GM18526 (cell line): ENCODE data around the gene AMPD3.

Experiments used
- POLR2A ChIP-seq: IDR thresholded peaks from 3 replicates; pipeline ENCODE4 v1.6.1; 2011; ENCODE audit not compliant: insufficient read length; ENCODE audit errors: extremely low read depth

The AMPD3 gene

DNA sequence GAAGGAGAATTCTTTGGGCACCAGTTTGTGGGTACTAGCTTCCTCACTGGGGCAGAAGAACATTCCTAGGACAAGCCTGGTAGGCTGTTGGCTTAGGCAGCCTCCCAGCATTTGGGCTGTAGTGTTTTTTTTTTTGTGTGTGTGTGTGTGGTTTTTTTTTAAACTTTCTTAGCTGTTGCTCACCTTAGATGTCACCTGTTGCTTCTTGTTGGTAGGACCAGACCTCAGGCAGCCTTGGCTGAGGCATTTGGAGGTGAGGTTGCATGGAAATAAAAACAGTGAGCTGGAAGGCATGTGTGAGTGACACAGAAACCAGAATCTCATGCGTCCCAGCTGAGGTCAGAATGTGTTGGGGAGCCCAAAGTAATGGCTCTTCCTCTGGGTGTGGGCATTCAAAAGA lies 21.3 kb downstream of the AMPD3 start:
- no peak for TF ChIP-seq POLR2A

DNA sequence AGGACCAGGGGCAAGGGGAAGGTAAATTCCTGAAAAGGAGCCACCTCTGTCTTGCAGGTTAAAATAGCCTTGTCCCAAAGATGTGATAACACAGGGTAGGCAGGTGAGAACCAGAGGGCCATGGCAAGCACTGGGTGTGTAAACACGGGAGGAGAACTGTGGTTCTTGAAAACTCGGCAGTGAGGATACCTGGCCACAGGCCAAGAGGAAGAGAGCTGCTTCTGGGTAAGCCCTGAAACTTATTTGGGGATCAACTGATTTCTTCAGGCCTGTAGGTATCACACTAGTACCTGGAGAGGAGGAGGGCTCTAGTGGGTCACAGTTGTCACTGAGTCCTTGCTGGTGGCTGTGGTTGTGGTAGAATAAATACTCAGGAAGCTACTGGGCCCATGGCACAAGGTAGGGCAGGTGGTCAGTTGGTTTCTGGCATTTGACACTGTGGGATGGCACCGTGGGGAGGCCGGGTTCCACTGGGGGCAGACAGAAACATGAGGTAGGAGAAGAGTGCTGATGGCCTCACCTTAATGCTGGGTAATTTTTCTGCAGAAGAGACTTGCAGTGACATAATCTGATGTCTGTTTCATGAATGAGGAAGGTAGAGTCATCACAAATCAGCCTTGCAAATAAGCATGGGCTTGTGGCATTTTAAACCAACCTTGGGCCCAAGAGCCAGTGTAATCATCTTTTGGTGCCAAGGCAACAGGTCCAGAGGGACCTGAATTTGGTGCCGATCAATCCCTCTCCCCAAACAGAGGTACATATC lies 22.0 kb downstream of the AMPD3 start:
- no peak for TF ChIP-seq POLR2A

DNA sequence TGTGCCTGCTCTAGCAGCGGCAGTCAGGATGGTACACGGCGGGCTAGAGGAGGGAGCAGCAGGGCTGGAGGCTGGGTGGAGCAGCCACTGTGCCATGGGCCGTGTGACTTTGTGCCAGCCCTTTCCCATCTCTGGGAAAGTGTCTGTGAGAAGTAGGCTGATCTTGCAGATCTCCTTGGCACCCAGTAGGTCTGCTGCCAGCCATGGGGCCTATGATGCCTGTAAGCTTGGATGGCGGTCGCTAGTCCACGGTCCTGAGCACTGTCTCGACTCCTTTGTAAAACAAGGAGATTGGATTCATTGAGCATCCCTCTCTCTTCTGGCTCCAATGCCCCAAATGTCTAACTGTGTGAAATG lies 22.6 kb downstream of the AMPD3 start:
- no peak for TF ChIP-seq POLR2A

DNA sequence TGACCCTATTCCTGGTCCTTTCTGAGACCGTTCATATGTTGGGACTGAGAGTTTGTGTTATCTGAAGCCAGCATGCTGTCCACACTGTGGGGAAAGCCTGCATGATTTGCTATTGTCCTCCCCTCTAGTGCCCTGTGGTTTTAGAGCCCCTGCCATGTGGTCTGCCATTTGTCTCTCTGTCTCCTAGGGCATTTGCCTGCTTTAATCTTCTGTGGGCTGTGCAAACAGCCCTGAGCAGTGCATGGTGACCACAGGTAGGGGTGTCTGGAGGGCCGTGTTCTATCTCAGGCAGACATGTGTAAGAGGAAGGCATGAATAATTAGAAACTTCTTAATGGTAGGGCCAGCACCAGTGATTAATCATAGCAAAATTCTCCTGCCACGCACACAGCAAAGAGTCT lies 23.0 kb downstream of the AMPD3 start:
- TF ChIP-seq POLR2A = no peak

DNA sequence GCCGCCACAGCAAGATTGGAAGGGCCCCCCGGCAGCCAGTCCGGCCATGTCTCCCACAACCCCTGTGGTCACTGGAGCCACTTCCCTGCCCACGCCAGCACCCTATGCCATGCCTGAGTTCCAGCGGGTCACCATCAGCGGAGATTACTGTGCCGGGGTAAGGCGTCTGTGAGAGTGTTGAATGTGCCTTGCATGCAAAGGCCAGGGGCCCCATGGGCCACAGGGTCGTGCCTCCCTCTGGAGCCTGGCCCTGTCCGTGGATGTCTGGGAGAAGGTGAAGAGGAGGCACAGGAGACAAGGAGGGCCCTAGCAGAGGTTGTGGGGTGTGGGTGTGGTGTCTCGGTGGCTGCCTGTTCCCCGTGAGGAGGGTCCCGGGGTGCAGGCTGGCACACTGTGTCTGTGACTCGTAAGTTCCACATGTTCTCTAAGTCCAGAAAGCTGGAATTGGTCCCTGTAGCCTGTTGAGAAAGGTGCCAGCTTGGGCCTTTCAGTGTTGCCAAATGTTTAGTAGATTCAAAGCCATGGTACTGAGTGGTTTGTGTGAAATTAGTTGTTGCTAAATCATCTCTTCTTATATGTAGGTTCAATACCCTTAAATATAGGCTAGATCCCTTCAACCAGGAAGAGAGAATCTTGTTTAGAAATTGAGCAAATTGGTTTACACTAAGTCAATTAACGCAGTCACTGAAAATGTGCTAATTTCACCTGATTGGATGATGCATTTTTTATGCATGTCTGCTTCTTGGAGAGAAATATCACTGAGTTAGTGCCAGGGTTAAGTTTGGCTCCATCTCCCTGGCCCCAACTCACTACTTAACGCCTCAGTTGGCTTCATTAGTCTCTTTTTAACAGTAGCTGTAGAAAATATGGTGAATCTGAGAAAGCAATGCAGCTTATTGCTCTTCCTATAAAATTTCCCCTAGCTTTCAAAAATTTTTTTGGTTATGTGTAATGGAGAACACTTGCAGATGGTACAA lies 23.8 kb downstream of the AMPD3 start:
- TF ChIP-seq POLR2A = no peak

DNA sequence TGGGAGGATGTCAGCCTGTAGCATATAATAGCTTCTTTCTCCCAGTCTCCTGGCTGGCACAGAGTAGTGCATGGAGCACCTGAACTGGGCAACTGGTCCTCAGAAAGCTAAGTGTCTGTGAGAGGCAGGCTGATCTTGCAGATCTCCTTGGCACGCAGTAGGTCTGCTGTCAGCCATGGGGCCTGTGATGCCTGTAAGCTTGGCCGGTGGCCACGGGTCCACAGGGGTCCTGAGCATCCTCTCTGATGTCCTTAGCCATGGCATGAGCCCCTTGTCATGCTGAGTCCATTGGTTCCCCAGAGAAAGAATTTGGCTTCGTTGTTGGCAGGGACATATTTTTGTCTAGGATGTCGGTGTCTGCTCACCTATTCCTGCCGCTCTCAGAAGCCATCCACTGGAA lies 25.0 kb downstream of the AMPD3 start:
- TF ChIP-seq POLR2A = no peak

DNA sequence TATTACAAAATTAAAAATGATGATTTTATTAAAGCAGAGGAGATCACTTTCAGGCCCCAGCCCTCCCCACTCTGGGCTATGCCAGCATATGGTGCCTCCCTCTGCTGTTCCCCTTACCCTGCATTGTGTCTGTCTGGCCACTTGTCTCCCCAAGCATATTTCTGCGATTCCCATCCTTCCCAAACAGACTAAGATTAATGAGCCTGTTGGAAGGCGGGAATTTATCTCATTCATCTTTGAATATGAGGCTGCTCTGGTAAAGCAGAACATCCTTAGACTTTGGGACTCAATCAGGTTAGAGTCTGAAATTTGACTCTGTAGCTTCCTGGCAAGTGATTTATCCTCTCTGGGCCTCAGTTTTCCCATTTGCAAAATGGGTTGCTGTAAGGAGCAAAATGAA lies 25.7 kb downstream of the AMPD3 start:
- TF ChIP-seq POLR2A = no peak

DNA sequence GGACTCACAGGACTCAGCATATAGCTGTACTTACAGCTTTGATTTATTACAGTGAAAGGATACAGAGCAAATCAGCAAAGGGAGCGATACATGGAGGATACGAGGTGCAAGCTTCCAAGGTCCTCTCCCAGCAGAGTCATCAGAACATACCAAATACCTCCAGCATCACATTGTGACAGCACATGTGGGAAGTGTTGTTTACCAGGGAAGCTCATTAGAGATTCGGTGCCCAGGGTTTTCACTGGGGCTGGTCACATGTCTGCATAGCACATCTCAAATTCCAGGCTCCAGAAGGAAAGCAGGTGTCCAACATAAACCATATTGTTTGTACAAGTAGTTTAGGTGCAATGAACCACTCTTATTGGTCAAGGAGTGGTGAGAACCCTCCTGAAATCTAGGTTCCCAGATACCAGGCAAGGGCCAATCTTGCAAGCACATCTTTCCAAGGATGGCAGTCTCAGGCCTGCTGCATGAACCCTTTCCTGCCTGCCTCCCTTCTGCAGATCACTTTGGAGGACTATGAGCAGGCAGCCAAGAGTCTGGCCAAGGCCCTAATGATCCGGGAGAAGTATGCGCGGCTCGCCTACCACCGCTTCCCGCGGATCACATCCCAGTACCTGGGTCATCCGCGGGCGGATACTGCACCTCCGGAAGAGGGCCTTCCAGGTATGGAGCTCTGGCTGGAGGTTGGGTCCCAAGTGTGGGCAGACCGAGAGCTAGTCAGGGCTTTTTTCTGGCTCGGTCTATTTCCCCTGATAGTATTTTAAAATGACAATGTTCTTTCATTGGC lies 26.7 kb downstream of the AMPD3 start:
- TF ChIP-seq POLR2A = no peak

DNA sequence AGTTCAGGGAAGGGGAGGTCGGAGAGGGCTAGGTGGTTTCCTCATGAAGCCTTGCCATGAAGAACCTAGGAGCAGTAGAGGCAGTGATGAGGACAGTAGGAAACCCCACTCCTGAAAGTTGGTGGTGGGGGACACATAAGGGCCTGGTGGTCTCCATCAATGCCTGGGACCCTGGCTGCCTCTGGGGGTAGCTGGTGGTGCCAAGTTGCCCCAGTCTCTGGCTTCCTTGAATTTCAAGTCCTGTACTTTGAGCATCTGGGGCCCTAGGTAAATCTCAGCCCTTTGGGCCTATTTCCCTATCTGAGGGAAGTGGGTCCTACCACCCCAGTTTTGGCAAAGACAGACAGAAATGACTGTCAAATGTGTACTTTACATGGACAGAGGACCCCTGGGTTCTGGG lies 28.1 kb downstream of the AMPD3 start:
- TF ChIP-seq POLR2A = no peak

DNA sequence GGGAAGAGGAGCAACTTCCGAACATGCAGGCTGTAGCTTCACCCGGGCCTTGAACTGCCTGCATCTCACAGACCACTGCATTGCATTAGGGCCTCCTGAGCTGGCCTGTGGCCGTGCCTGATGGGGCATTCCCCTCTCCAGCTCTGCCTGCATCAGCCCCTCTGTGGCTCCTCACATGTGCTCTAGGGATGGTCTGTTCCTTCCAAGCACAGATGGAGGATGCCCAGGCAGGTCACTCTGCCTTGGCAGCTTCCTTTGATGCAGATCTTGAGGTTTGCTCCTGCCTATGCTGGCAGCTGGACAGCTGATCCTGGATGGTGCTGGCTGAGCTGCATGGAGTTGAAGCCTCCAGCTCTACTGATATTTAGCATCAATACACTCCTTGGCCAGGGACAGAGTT lies 28.5 kb downstream of the AMPD3 start:
- no peak for TF ChIP-seq POLR2A

DNA sequence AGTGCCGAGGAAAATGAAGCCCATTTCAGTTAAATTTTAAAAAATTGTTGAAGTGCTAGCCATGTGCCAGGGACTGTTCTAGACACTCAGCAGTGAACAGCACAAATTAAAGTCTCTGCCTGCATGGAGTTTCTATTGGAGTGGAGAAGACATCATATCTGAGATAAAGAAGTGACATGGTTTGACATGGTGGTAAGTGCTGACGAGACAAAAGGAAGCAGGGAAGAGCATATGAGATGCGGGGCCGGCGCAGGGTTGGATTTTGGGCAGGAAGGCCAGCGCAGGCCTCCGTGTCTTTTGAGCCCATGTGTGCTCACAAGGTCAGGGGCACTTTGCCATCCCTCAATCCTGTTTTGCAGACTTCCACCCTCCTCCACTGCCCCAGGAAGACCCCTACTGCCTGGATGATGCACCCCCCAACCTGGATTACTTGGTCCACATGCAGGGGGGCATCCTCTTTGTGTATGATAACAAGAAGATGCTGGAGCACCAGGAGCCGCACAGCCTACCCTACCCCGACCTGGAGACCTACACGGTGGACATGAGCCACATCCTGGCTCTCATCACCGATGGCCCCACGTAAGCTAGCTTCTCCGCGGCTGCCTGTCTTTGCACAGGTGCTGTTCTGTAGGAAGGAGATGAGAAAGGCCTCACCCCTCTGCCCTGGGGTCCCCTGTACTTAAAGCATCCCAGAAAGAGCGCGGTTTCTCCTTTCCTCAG lies 29.6 kb downstream of the AMPD3 start:
- no peak for TF ChIP-seq POLR2A

DNA sequence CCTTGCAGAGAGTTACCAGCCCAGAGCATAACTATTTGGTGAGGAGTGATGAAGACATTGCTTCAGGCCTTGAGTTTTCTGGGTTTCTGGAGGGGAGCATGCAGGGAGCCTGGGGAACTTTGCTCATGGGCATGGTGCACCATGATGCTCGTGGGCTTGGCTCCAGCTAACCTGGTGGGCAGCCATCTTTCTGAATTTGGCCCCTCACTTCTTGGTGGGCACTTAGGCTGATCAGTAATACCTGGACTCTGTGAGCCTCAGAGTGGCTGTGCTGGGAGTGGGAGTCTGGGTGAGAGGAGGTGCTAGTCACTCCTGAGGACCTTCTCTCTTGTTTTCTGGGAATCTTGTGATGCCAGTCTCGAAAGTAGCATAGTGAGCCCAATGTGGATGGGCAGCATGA lies 30.6 kb downstream of the AMPD3 start:
- TF ChIP-seq POLR2A = no peak

DNA sequence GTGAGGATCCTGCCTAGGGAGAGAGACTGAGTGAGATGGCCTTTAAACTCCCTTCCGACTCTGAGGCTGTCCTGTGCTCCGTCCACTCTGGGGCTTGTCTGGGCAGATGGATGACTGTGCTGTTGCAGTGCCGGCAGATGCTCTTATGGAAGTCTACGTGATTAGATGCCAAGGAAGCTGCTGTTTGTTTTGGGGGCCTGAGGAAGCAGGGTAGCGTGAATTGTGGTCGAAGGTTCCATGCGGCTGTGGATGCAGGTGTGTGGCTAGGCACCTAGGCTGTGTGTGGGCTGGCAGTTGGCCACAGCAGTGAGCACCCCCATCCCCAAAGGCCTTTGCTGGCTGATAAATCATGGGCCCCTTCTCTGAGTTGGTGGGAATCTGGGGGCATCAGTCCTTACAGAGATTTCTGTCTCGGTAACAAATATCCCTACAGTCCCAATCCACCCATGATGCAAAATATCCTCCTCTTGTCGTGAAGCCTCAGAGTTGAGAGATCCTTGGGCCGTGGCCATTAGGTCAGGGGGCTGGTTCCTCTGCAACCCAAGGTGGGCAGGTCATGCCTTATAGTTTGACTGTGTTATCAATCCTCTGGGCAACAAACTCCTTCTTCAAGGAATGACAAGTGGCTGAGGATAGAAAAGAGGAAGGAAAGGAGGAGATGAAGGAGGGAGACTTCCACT lies 31.2 kb downstream of the AMPD3 start:
- no peak for TF ChIP-seq POLR2A

DNA sequence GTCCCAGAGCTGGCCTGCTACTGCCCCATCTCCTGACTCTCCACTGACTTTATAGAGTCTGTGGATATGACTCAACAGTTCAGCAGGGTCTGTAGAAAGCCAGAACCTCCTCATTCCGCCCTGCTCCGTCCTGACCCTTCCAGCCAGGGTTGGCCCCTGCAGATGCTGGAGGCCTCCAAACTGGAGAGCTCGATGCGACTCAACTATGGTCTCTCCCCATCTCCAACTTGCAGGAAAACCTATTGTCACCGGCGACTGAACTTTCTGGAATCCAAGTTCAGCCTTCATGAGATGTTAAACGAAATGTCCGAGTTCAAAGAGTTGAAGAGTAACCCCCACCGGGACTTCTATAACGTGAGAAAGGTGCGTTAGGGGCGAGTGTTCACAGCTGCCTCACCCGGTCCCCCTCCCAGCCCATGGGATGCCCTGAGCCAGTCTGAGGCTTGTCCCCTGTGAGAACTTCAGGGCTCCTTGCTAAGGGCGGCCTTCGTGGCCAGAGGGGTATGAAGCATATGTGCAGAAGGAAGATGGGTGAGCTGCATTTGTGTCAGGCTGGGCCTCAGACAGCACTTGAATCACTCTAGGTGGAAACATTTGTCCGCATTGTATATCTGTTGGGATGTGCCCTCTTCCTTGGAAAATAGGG lies 32.1 kb downstream of the AMPD3 start:
- TF ChIP-seq POLR2A = no peak
